ENCODE data around the gene OTUB1.
A peak's percentile ranks its signal among the peaks of the same experiment; 100 is the strongest.

The OTUB1 gene

DNA sequence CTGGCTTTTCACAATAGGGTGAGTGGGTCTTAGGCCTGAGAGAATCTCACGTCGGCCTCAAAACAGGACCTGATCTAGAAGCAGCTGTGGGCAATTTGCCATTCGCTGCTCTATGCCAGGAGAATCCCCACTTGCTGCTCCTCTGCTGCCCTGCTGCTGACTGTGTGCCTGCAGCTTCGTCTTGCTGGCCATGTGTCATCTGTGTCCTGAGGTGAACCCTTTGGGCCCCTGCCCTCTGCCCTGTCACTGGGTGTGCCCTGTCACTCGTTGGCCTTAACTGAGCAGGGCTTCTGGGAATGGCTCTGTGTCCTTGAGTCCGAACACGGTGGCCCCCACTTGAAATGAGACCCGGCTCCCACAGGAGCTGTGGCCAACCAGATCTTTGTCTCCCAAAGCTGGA, 41.3 kb upstream of the OTUB1 start:
- H3K18ac ChIP-seq (ENCODE audit: low read depth in 1 of 2, low read length in 2 of 2): peak overlapping the region in 1 of 2 experiments; percentile 67
- DNase-seq: peak; percentile 28
- H3K27me3 ChIP-seq (ENCODE audit: control insufficient read depth in 1 of 2, insufficient read depth in 1 of 2, low read length in 2 of 2): no peaks in the 10 kb centered on the region

DNA sequence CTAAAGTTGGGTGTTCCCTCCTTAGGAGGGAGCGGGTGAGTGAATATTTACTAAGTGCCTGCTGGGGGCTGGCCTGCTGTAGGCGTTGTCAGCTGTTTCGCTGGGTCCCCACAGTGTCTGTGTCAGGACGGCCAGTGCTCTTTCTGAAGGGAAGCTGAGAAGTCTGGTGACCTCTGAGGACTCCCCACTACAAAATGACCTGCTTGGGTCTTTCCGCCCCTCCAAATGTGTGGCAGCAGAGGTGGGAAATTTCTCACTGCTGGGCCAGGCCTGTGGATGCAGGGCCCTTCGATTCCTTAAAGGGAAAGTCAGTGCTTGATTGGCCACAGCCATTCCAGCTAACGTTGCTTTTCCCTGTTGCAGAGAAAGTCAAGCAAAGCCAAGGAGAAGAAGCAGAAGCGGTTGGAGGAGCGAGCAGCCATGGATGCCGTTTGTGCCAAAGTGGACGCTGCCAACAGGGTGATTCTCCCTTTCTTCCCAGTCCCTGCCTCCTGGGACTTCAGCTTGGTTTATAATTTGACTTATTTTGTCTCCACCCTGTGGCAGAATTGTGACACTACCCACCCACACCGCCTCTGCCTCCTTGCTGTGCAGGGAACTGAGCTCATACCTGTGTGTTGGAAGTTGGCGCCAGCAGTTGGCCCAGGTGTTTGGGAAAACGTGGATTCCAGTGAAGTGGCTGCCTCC, 40.6 kb upstream of the OTUB1 start:
- Histone ChIP-seq H2AFZ (ENCODE audit: low read depth, low read length) (peak overlapping the region; percentile 23), H2BK15ac (ENCODE audit: low read depth, poor library complexity, severe bottlenecking) (no peak overlapping the region), H2BK5ac (ENCODE audit: low read depth, low read length, poor library complexity, severe bottlenecking) (no peak overlapping the region), H3K9me3 (ENCODE audit: control insufficient read depth, low read length) (no peaks in the 10 kb centered on the region), H3K4me3 (ENCODE audit: insufficient read depth in 1 of 2, low read depth in 1 of 2, low read length in 2 of 2) (peak overlapping the region in 1 of 2 experiments; percentile 56), H3K4me1 (ENCODE audit: control insufficient read depth, insufficient read depth, low read depth, low read length) (peaks cover 11% of the 10 kb centered on the region), H3K36me3 (ENCODE audit: control insufficient read depth in 1 of 2, insufficient read depth in 2 of 2, low read depth in 1 of 2, low read length in 2 of 2) (peaks cover 16 to 46% of the 10 kb centered on the region in 2 experiments), H3K9ac (ENCODE audit: low read length) (peak overlapping the region; percentile 78), H2AK5ac (ENCODE audit: low read length, severe bottlenecking) (peak overlapping the region; percentile 38), H3K4me2 (ENCODE audit: low read length, poor library complexity, severe bottlenecking) (no peak overlapping the region), H2BK120ac (ENCODE audit: low read depth, low read length) (no peak overlapping the region), H3K4ac (ENCODE audit: low read depth in 1 of 2, low read length in 2 of 2) (no peak overlapping the region), H3K23ac (ENCODE audit: low read length in 2 of 2) (no peak overlapping the region), H3K27me3 (ENCODE audit: control insufficient read depth in 1 of 2, insufficient read depth in 1 of 2, low read length in 2 of 2) (no peaks in the 10 kb centered on the region), H4K91ac (ENCODE audit: low read length) (no peak overlapping the region), H3K14ac (ENCODE audit: low read length in 2 of 2) (peak overlapping the region in 1 of 2 experiments; percentile 87), H3K79me1 (replicated peaks; ENCODE audit: low read length, poor library complexity, severe bottlenecking) (peaks cover 35% of the 10 kb centered on the region), H3K27ac (ENCODE audit: low read length, poor library complexity, severe bottlenecking) (no peak overlapping the region), H3K18ac (ENCODE audit: low read depth in 1 of 2, low read length in 2 of 2) (peak overlapping the region in 1 of 2 experiments; percentile 44), H4K8ac (ENCODE audit: low read length) (no peak overlapping the region), H2BK12ac (ENCODE audit: low read length in 2 of 2) (peak overlapping the region in 1 of 2 experiments; percentile 25)
- peak; percentile 77 for DNase-seq
- 56% methylated on average over 13 of the region's 14 CpGs for WGBS

More for the DNA sequence above, 41.3 kb upstream of the OTUB1 start:
- H3K4me2 ChIP-seq (ENCODE audit: low read length, poor library complexity, severe bottlenecking): no peak overlapping the region
- peak overlapping the region in 1 of 2 experiments; percentile 53 for H3K14ac ChIP-seq (ENCODE audit: low read length in 2 of 2)
- H2BK15ac ChIP-seq (ENCODE audit: low read depth, poor library complexity, severe bottlenecking): no peak overlapping the region
- H3K4me3 ChIP-seq (ENCODE audit: insufficient read depth in 1 of 2, low read depth in 1 of 2, low read length in 2 of 2): peak overlapping the region in 1 of 2 experiments; percentile 56
- H2AK5ac ChIP-seq (ENCODE audit: low read length, severe bottlenecking): no peak overlapping the region
- H3K23ac ChIP-seq (ENCODE audit: low read length in 2 of 2): peak overlapping the region in 1 of 2 experiments; percentile 23
- peak overlapping the region in 1 of 2 experiments; percentile 75 for H2BK12ac ChIP-seq (ENCODE audit: low read length in 2 of 2)
- H3K27ac ChIP-seq (ENCODE audit: low read length, poor library complexity, severe bottlenecking): no peak overlapping the region
- no peak overlapping the region for H3K4ac ChIP-seq (ENCODE audit: low read depth in 1 of 2, low read length in 2 of 2)
- H3K79me1 ChIP-seq (replicated peaks; ENCODE audit: low read length, poor library complexity, severe bottlenecking): peaks cover 35% of the 10 kb centered on the region
- no peak overlapping the region for H2AFZ ChIP-seq (ENCODE audit: low read depth, low read length)
- H3K9me3 ChIP-seq (ENCODE audit: control insufficient read depth, low read length): no peaks in the 10 kb centered on the region
- no peak overlapping the region for H4K8ac ChIP-seq (ENCODE audit: low read length)
- no peak overlapping the region for H4K91ac ChIP-seq (ENCODE audit: low read length)
- H3K9ac ChIP-seq (ENCODE audit: low read length): peak overlapping the region; percentile 78
- WGBS: 54% methylated on average over 8 of the region's 8 CpGs
- H3K36me3 ChIP-seq (ENCODE audit: control insufficient read depth in 1 of 2, insufficient read depth in 2 of 2, low read depth in 1 of 2, low read length in 2 of 2): peaks cover 15 to 40% of the 10 kb centered on the region in 2 experiments
- H3K4me1 ChIP-seq (ENCODE audit: control insufficient read depth, insufficient read depth, low read depth, low read length): peaks cover 11% of the 10 kb centered on the region
- no peak overlapping the region for H2BK5ac ChIP-seq (ENCODE audit: low read depth, low read length, poor library complexity, severe bottlenecking)
- no peak overlapping the region for H2BK120ac ChIP-seq (ENCODE audit: low read depth, low read length)

DNA sequence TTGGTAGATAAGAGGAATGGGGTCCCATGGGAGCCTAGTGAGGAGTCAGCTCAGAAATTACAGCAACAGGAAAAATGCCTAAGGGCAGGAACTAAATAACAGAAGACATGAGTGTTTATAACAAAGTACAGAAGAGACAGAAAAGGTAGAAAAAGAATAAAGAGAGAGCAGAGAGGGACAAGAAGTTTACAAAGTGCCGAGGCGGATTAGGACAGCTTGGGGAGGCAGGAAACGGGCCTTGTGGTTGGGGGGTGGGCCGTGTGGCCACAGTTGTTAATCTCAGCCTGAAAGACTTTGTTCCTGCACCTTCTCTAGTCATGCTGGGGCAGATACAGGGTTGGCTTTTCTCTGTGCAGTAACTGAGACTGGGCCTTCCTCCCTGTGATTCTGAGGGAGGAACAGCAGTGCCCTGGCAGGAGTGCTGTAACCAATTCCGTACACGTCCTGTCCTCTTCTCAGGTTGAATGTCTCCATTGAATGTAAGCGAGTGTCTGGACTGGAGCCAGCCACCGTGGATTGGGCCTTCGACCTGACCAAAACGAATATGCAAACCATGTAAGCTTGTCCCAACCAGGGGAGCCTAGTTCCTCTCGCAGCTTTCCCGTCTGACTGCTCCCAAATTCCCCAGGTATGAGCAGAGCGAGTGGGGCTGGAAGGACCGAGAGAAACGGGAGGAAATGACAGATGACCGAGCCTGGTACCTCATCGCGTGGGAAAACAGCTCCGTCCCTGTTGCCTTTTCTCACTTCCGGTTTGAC, 34.3 kb upstream of the OTUB1 start:
- peak overlapping the region in 1 of 2 experiments; percentile 61 for H3K23ac ChIP-seq (ENCODE audit: low read length in 2 of 2)
- no peak overlapping the region for H3K4me2 ChIP-seq (ENCODE audit: low read length, poor library complexity, severe bottlenecking)
- no peak overlapping the region for H3K9ac ChIP-seq (ENCODE audit: low read length)
- peak overlapping the region in 1 of 2 experiments; percentile 30 for H3K18ac ChIP-seq (ENCODE audit: low read depth in 1 of 2, low read length in 2 of 2)
- peak overlapping the region; percentile 7 for H4K8ac ChIP-seq (ENCODE audit: low read length)
- H3K27ac ChIP-seq (ENCODE audit: low read length, poor library complexity, severe bottlenecking): no peak overlapping the region
- no peak overlapping the region for H2BK15ac ChIP-seq (ENCODE audit: low read depth, poor library complexity, severe bottlenecking)
- H3K36me3 ChIP-seq (ENCODE audit: control insufficient read depth in 1 of 2, insufficient read depth in 2 of 2, low read depth in 1 of 2, low read length in 2 of 2): peaks cover 52 to 71% of the 10 kb centered on the region in 2 experiments
- H3K9me3 ChIP-seq (ENCODE audit: control insufficient read depth, low read length): no peaks in the 10 kb centered on the region
- H3K4me3 ChIP-seq (ENCODE audit: insufficient read depth in 1 of 2, low read depth in 1 of 2, low read length in 2 of 2): no peak overlapping the region
- H2AK5ac ChIP-seq (ENCODE audit: low read length, severe bottlenecking): no peak overlapping the region
- no peak overlapping the region for H2BK120ac ChIP-seq (ENCODE audit: low read depth, low read length)
- no peaks in the 10 kb centered on the region for H3K27me3 ChIP-seq (ENCODE audit: control insufficient read depth in 1 of 2, insufficient read depth in 1 of 2, low read length in 2 of 2)
- H3K4me1 ChIP-seq (ENCODE audit: control insufficient read depth, insufficient read depth, low read depth, low read length): no peaks in the 10 kb centered on the region
- no peak overlapping the region for H3K14ac ChIP-seq (ENCODE audit: low read length in 2 of 2)
- H2BK12ac ChIP-seq (ENCODE audit: low read length in 2 of 2): no peak overlapping the region
- H4K91ac ChIP-seq (ENCODE audit: low read length): no peak overlapping the region
- peaks cover 20% of the 10 kb centered on the region for H3K79me1 ChIP-seq (replicated peaks; ENCODE audit: low read length, poor library complexity, severe bottlenecking)
- no peak overlapping the region for H2BK5ac ChIP-seq (ENCODE audit: low read depth, low read length, poor library complexity, severe bottlenecking)
- H3K4ac ChIP-seq (ENCODE audit: low read depth in 1 of 2, low read length in 2 of 2): no peak overlapping the region
- peak; percentile 39 for DNase-seq
- 90% methylated on average over 20 of the region's 20 CpGs for WGBS
- no peak overlapping the region for H2AFZ ChIP-seq (ENCODE audit: low read depth, low read length)

DNA sequence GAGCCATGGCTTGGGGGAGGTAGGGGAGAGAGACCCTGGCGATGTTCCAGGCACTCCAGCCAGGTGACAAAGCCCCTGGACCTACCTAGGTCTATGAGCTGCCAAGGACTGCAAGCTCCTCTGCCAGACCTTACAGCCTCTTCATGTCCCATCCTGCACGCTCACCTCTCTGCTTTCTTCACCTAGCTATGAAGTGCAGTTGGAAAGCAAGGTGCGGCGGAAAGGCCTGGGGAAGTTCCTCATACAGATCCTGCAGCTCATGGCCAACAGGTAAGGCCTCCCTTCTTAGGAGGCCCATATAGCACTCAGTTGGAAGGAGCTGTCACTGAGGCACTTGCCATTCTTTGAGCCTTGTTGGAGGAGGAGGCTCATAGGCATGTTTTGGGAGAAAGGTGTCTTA, 33.7 kb upstream of the OTUB1 start:
- H3K14ac ChIP-seq (ENCODE audit: low read length in 2 of 2): no peak overlapping the region
- no peaks in the 10 kb centered on the region for H3K27me3 ChIP-seq (ENCODE audit: control insufficient read depth in 1 of 2, insufficient read depth in 1 of 2, low read length in 2 of 2)
- peaks cover 55 to 73% of the 10 kb centered on the region in 2 experiments for H3K36me3 ChIP-seq (ENCODE audit: control insufficient read depth in 1 of 2, insufficient read depth in 2 of 2, low read depth in 1 of 2, low read length in 2 of 2)
- no peaks in the 10 kb centered on the region for H3K4me1 ChIP-seq (ENCODE audit: control insufficient read depth, insufficient read depth, low read depth, low read length)
- H3K79me1 ChIP-seq (replicated peaks; ENCODE audit: low read length, poor library complexity, severe bottlenecking): peaks cover 20% of the 10 kb centered on the region
- H3K27ac ChIP-seq (ENCODE audit: low read length, poor library complexity, severe bottlenecking): no peak overlapping the region
- H4K8ac ChIP-seq (ENCODE audit: low read length): no peak overlapping the region
- no peak overlapping the region for H3K18ac ChIP-seq (ENCODE audit: low read depth in 1 of 2, low read length in 2 of 2)
- H2AK5ac ChIP-seq (ENCODE audit: low read length, severe bottlenecking): no peak overlapping the region
- no peak overlapping the region for H2BK120ac ChIP-seq (ENCODE audit: low read depth, low read length)
- no peak overlapping the region for H3K9ac ChIP-seq (ENCODE audit: low read length)
- no peak overlapping the region for H3K4ac ChIP-seq (ENCODE audit: low read depth in 1 of 2, low read length in 2 of 2)
- 100% methylated on average over 4 of the region's 4 CpGs for WGBS
- no peak overlapping the region for H2BK5ac ChIP-seq (ENCODE audit: low read depth, low read length, poor library complexity, severe bottlenecking)
- no peak overlapping the region for H3K4me2 ChIP-seq (ENCODE audit: low read length, poor library complexity, severe bottlenecking)
- no peak overlapping the region for H4K91ac ChIP-seq (ENCODE audit: low read length)
- no peak overlapping the region for H2BK12ac ChIP-seq (ENCODE audit: low read length in 2 of 2)
- DNase-seq: no peak
- no peak overlapping the region for H2AFZ ChIP-seq (ENCODE audit: low read depth, low read length)
- H2BK15ac ChIP-seq (ENCODE audit: low read depth, poor library complexity, severe bottlenecking): no peak overlapping the region
- no peak overlapping the region for H3K23ac ChIP-seq (ENCODE audit: low read length in 2 of 2)
- no peak overlapping the region for H3K4me3 ChIP-seq (ENCODE audit: insufficient read depth in 1 of 2, low read depth in 1 of 2, low read length in 2 of 2)
- no peaks in the 10 kb centered on the region for H3K9me3 ChIP-seq (ENCODE audit: control insufficient read depth, low read length)

Data from mesenchymal stem cell (in vitro differentiated cells and primary cell).